Upper lobe of left lung (tissue), 6 donors: Measurements from ENCODE around the gene IRX2. TPM values are rescaled to one million over a fixed set of nuclear protein-coding genes. Genes with fewer than 3 reads are reported as not detected.
A peak's percentile ranks its signal among the peaks of the same experiment; 100 is the strongest.

Source experiments
- ATAC-seq, 2 donors: fragments of 200-7000 bp; cut with Tn5 transposase; one replicate each; pipeline ENCODE4 v1.9.1; 2022; ENCODE audit warnings: mild to moderate bottlenecking in 2 of 2, moderate library complexity in 2 of 2; ENCODE audit not compliant: low FRiP score in 2 of 2
- DNase-seq, 2 donors: peaks; one replicate each; pipeline ENCODE4 v3.0.0-alpha.2; 2019 to 2020
- H3K27ac ChIP-seq, 4 donors: fragments of 200-600 bp; sonication (generic); one replicate each; pipeline ENCODE4 v1.5.1; 2016 to 2019
- H3K27me3 ChIP-seq, 4 donors: fragments of 200-600 bp; sonication (generic); one replicate each; pipeline ENCODE4 v1.5.1; 2017 to 2019
- H3K36me3 ChIP-seq, 4 donors: fragments of 200-600 bp; sonication (generic); one replicate each; pipeline ENCODE4 v1.5.1; 2016 to 2019
- H3K4me1 ChIP-seq, 4 donors: fragments of 200-600 bp; sonication (generic); one replicate each; pipeline ENCODE4 v1.5.1; 2018 to 2019
- H3K4me3 ChIP-seq, 4 donors: fragments of 200-600 bp; sonication (generic); one replicate each; pipeline ENCODE4 v1.5.1; 2017 to 2019; ENCODE audit warnings: mild to moderate bottlenecking in 2 of 4, moderate library complexity in 1 of 4
- H3K9me3 ChIP-seq, 4 donors: fragments of 200-600 bp; sonication (generic); one replicate each; pipeline ENCODE4 v1.5.1; 2018 to 2019
- CTCF ChIP-seq, 6 experiments: fragments of 450-650 bp in 4 of 6; fragments of 200-600 bp in 2 of 6; sonication (generic) in 2 of 6; IDR thresholded peaks; one replicate each; pipeline ENCODE4 v1.5.1; 2016 to 2019; ENCODE audit warnings: antibody characterized with exemption in 6 of 6
- EP300 ChIP-seq, 4 donors: sonication (generic); formaldehyde crosslinking; IDR thresholded peaks; one replicate each; pipeline ENCODE4 v1.5.1; 2017; ENCODE audit warnings: antibody characterized with exemption in 4 of 4, control low read depth in 2 of 4
- POLR2A ChIP-seq, 4 donors: fragments of 450-650 bp; IDR thresholded peaks; one replicate each; pipeline ENCODE4 v1.5.1; 2016 to 2017; ENCODE audit warnings: antibody characterized with exemption in 4 of 4, mild to moderate bottlenecking in 2 of 4
- POLR2AphosphoS5 ChIP-seq, 2 donors: sonication (generic); formaldehyde crosslinking; IDR thresholded peaks; one replicate each; pipeline ENCODE4 v1.5.1; 2017; ENCODE audit warnings: antibody characterized with exemption in 2 of 2
- WGBS, 2 donors: methylation state at CpG; one replicate each; pipeline ENCODE4 v1.1.5; 2017 to 2018; 5-methylcytosine and 5-hydroxymethylcytosine counted together
- total RNA-seq, 6 donors: library from RNA; depleted of rRNA in 4 of 6; stranded (reverse); fragments of >200 nt in 4 of 6; gene quantifications; one replicate each; pipeline versions ENCODE4 v1.1.0 to v1.2.1, GENCODE V29; 2016 to 2021
- donor health status: DM: no; HTN: no; CAD: no; lungs with moderate emphysema.
- donor health status: DM: no; HTN: yes; CAD: no; lungs with severe emphysema.

Gene IRX2
- total RNA-seq, 6 donors from 2014 or later = 53.2 to 131 (median 106) TPM

GRCh38 chr5:2750758-2751464 is 566 bp downstream of the IRX2 start:
- WGBS, 2 donors = 6% methylated on average over 71 of the region's 110 CpGs; no CpG with 5 or more reads in 1 of the 2 donors
- no peak for ATAC-seq
- Histone ChIP-seq H3K36me3 (no peaks in the 10 kb centered on the region), H3K4me1 (peaks cover 4 to 40% (median 14%) of the 10 kb centered on the region in 4 donors), H3K27me3 (peaks cover 0 to 53% (median 25%) of the 10 kb centered on the region in 4 donors), H3K4me3 (peak overlapping the region in 3 of 4 donors; percentile 51 to 57 (median 57)), H3K9me3 (no peaks in the 10 kb centered on the region), H3K27ac (peak overlapping the region; percentile 75 to 91 (median 85))
- no peak for TF ChIP-seq CTCF (IDR thresholded peaks at IDR 0.05)
- no peak for TF ChIP-seq POLR2A (IDR thresholded peaks at IDR 0.05)
- DNase-seq = peak in 1 of 2 donors; percentile 89

GRCh38 chr5:2750026-2750757 is 1.3 kb downstream of the IRX2 start:
- WGBS, 2 donors = 9 to 16% methylated on average over 30 to 56 of the region's 63 CpGs
- Histone ChIP-seq H3K27ac (peak overlapping the region; percentile 75 to 91 (median 85)), H3K9me3 (no peaks in the 10 kb centered on the region), H3K4me1 (peaks cover 0 to 33% (median 7%) of the 10 kb centered on the region in 4 donors), H3K36me3 (no peaks in the 10 kb centered on the region), H3K27me3 (peaks cover 0 to 47% (median 23%) of the 10 kb centered on the region in 4 donors), H3K4me3 (peak overlapping the region in 3 of 4 donors; percentile 51 to 57 (median 57))
- DNase-seq (peak in 1 of 2 donors; percentile 87), ATAC-seq (no peak)
- TF ChIP-seq CTCF (IDR thresholded peaks at IDR 0.05) = no peak
- no peak for TF ChIP-seq POLR2AphosphoS5 (IDR thresholded peaks at IDR 0.05)
- TF ChIP-seq EP300 (IDR thresholded peaks at IDR 0.05) = no peak
- TF ChIP-seq POLR2A (IDR thresholded peaks at IDR 0.05) = no peak

GRCh38 chr5:2749514-2750025 is 1.9 kb downstream of the IRX2 start:
- Histone ChIP-seq H3K9me3 (no peaks in the 10 kb centered on the region), H3K4me3 (peak overlapping the region; percentile 9 to 57 (median 54)), H3K27ac (peak overlapping the region; percentile 75 to 91 (median 85)), H3K27me3 (peaks cover 0 to 47% (median 20%) of the 10 kb centered on the region in 4 donors), H3K4me1 (peaks cover 0 to 27% (median 3%) of the 10 kb centered on the region in 4 donors), H3K36me3 (no peaks in the 10 kb centered on the region)
- ATAC-seq (no peak), DNase-seq (peak in 1 of 2 donors; percentile 84)
- TF ChIP-seq POLR2A (IDR thresholded peaks at IDR 0.05) (no peak), POLR2AphosphoS5 (IDR thresholded peaks at IDR 0.05) (no peak), CTCF (IDR thresholded peaks at IDR 0.05) (no peak), EP300 (IDR thresholded peaks at IDR 0.05) (no peak)
- WGBS, 2 donors = 10 to 18% methylated on average over 20 to 45 of the region's 45 CpGs

- peaks cover 0 to 47% (median 19%) of the 10 kb centered on the region in 4 donors for H3K27me3 ChIP-seq
- TF ChIP-seq POLR2A (IDR thresholded peaks at IDR 0.05) = no peak
- no peak for TF ChIP-seq EP300 (IDR thresholded peaks at IDR 0.05)
- TF ChIP-seq POLR2AphosphoS5 (IDR thresholded peaks at IDR 0.05) = no peak
- TF ChIP-seq CTCF (IDR thresholded peaks at IDR 0.05) = no peak
- H3K9me3 ChIP-seq = no peaks in the 10 kb centered on the region
- peaks cover 0 to 24% (median 3%) of the 10 kb centered on the region in 4 donors for H3K4me1 ChIP-seq
- H3K27ac ChIP-seq = peak overlapping the region; percentile 75 to 91 (median 85)
- H3K36me3 ChIP-seq = no peaks in the 10 kb centered on the region
- DNase-seq (peak in 1 of 2 donors; percentile 87), ATAC-seq (no peak)
- H3K4me3 ChIP-seq = peak overlapping the region in 3 of 4 donors; percentile 51 to 57 (median 57)
- WGBS, 2 donors = 5 to 34% methylated on average over 14 to 42 of the region's 71 CpGs
Observed at GRCh38 chr5:2748861-2749513, 2.5 kb downstream of the IRX2 start.
